ENCODE results near the gene LKAAEAR1. TPM values are rescaled to one million over a fixed set of nuclear protein-coding genes. Genes with fewer than 3 reads are reported as not detected.
A peak's percentile ranks its signal among the peaks of the same experiment; 100 is the strongest.

LKAAEAR1 gene
- total RNA-seq, 6 experiments from 2014 or later, result not detected

DNA sequence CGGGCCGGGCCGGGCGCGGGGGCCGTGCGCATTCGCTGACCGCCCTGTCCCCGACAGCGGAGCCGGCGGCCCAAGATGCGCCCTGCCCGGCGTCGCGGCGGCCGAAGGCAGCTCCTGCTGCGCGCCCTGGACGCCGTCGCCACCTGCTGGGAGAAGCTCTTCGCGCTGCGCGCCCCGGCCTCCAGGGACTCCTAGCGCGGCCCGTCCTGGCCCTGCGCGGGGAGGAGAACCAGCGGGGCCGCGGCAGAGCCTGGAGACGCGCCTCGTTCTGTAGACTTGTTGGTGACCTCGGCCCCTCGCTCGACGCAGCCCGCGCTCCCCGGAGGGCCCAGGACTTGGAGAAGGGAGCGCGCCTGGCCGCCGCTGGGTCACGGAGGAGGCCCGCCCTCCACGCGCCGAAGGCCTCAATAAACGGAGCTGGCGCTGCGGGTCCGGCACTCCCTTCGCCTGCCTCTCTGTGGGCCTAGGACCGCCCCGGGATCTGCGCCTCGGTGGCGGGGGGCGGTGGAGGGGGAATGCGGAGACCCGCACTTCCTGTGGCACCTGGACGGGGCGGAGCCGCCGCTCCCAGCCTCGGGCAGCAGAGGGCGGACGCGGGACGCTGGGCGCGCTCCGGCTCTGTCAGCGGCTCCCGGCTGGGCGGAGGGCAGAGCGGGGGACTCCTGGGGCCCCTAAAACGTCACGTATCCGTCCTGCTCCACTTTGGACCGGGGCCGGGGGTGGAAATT, 45.5 kb downstream of the LKAAEAR1 start:
- intact Hi-C loops (cut with DNase I), result no loop called here
- WGBS (ENCODE audit: insufficient coverage, low coverage, low lambda C conversion rate, missing lambda C conversion rate), result 0% methylated on average over 12 of the region's 91 CpGs
- Histone ChIP-seq H3K27me3 (peaks cover 0 to 11% of the 10 kb centered on the region in 2 donors), H3K9me3 (no peaks in the 10 kb centered on the region), H3K36me3 (no peaks in the 10 kb centered on the region), H3K27ac (peak overlapping the region; percentile 8 to 39 (median 15)), H3K4me3 (peak overlapping the region; percentile 57 to 62 (median 61)), H3K4me1 (peaks cover 0 to 7% (median 0%) of the 10 kb centered on the region in 4 donors)
- ATAC-seq, result peak; percentile 87 to 91 (median 88)
- TF ChIP-seq, protein P1, sequence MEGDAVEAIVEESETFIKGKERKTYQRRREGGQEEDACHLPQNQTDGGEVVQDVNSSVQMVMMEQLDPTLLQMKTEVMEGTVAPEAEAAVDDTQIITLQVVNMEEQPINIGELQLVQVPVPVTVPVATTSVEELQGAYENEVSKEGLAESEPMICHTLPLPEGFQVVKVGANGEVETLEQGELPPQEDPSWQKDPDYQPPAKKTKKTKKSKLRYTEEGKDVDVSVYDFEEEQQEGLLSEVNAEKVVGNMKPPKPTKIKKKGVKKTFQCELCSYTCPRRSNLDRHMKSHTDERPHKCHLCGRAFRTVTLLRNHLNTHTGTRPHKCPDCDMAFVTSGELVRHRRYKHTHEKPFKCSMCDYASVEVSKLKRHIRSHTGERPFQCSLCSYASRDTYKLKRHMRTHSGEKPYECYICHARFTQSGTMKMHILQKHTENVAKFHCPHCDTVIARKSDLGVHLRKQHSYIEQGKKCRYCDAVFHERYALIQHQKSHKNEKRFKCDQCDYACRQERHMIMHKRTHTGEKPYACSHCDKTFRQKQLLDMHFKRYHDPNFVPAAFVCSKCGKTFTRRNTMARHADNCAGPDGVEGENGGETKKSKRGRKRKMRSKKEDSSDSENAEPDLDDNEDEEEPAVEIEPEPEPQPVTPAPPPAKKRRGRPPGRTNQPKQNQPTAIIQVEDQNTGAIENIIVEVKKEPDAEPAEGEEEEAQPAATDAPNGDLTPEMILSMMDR (IDR thresholded peaks at IDR 0.05), result peak; percentile 58 to 66 (median 61)
- TF ChIP-seq POLR2A (IDR thresholded peaks at IDR 0.05), result no peak
- DNase-seq, result peak; percentile 82 to 88 (median 85)

DNA sequence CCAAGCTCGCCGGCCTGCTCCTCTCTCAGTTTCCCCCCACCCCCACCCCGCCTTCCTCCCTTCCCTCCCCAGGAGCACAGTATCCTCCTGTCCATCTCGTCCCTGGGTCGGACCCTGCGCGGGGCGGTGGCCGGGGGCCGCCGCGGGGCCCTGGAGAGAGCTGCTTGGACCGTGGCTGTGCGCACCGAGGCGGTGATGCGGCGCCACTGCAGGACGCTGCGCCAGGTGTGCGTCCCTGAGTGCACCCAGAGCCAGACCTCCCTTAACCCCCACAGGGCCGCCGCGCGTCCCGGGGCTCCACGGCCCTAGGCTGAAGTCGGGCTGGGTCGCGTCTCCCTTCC, 46.0 kb downstream of the LKAAEAR1 start:
- H3K27me3 ChIP-seq, result peaks cover 0 to 11% of the 10 kb centered on the region in 2 donors
- DNase-seq (peak in 1 of 3 donors; percentile 53), ATAC-seq (peak; percentile 7 to 43 (median 20))
- peaks cover 0 to 7% (median 0%) of the 10 kb centered on the region in 4 donors for H3K4me1 ChIP-seq
- H3K36me3 ChIP-seq, result peaks cover 0 to 1% (median 0%) of the 10 kb centered on the region in 4 donors
- H3K4me3 ChIP-seq, result peak overlapping the region in 2 of 3 donors; percentile 57 to 62
- WGBS (ENCODE audit: insufficient coverage, low coverage, low lambda C conversion rate, missing lambda C conversion rate), result 0% methylated on average over 3 of the region's 30 CpGs
- peak overlapping the region in 2 of 3 donors; percentile 8 to 39 for H3K27ac ChIP-seq
- no peaks in the 10 kb centered on the region for H3K9me3 ChIP-seq
- intact Hi-C loops (cut with DNase I), result no loop called here
- TF ChIP-seq, protein P1 (IDR thresholded peaks at IDR 0.05), result no peak
- TF ChIP-seq POLR2A (IDR thresholded peaks at IDR 0.05), result no peak

DNA sequence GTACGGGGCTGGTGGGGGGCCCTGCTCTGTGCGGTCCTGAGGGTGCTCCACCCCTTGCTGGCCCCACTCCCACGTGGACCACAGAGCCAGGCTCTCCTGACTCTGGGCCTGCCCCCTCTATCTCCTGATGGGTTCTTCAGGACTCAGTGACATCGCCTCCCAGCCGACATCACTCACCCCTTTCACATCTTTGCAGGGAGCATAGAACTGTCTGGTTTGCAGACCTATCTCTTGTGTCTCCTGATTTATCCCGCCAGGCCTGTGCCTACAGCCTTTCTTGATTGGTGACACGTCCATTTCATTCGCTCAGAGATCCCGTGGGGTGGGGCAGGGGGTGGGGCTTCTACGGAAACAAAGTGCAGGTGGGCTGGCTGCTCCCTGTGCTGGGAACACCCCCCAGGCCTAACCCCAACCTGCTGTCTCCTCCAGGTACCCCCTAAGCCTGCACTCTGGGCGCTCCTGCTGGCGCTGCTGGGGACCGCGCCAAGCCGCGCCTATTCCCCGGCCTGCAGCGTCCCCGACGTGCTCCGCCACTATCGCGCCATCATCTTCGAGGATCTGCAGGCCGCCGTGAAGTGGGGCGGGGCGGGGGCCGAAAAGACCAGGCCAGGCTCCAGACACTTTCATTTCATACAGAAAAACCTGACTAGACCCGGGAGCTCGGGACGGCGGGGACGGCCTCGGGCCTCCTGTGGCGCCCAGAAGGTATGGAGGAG, 46.5 kb downstream of the LKAAEAR1 start:
- no peak overlapping the region for H3K4me3 ChIP-seq
- H3K4me1 ChIP-seq, result peaks cover 0 to 7% (median 0%) of the 10 kb centered on the region in 4 donors
- WGBS (ENCODE audit: insufficient coverage, low coverage, low lambda C conversion rate, missing lambda C conversion rate), result 15% methylated on average over 16 of the region's 36 CpGs
- intact Hi-C loops (cut with DNase I), result no loop called here
- ATAC-seq (no peak), DNase-seq (no peak)
- no peak overlapping the region for H3K27ac ChIP-seq
- no peaks in the 10 kb centered on the region for H3K9me3 ChIP-seq
- TF ChIP-seq POLR2A (IDR thresholded peaks at IDR 0.05), result no peak
- TF ChIP-seq, protein P1 (IDR thresholded peaks at IDR 0.05), result no peak
- H3K27me3 ChIP-seq, result peaks cover 0 to 11% of the 10 kb centered on the region in 2 donors
- peaks cover 0 to 7% (median 0%) of the 10 kb centered on the region in 4 donors for H3K36me3 ChIP-seq

DNA sequence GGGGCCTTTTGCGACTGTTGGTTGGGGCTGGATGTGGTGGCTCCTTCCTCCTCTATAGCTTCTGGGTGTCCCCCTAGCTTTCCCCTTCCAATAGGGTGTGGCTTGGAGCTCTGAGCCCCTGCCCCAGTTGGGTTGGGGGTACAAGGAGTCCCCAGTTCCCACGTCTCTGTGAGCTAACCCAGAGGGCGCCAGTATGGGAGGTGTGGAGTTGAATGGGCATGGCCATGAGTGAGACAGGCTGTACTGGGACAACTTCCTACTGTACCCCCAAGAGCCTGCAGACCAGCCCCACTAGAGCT, 47.0 kb downstream of the LKAAEAR1 start:
- no peak for ATAC-seq
- WGBS (ENCODE audit: insufficient coverage, low coverage, low lambda C conversion rate, missing lambda C conversion rate), result 88% methylated on average over 2 of the region's 3 CpGs
- H3K4me1 ChIP-seq, result peaks cover 0 to 7% (median 0%) of the 10 kb centered on the region in 4 donors
- no peak overlapping the region for H3K4me3 ChIP-seq
- peaks cover 0 to 12% (median 2%) of the 10 kb centered on the region in 4 donors for H3K36me3 ChIP-seq
- no peak overlapping the region for H3K27ac ChIP-seq
- TF ChIP-seq POLR2A (IDR thresholded peaks at IDR 0.05), result no peak
- TF ChIP-seq, protein P1 (IDR thresholded peaks at IDR 0.05), result no peak
- peaks cover 0 to 9% of the 10 kb centered on the region in 2 donors for H3K27me3 ChIP-seq
- no peaks in the 10 kb centered on the region for H3K9me3 ChIP-seq
- intact Hi-C loops (cut with DNase I), result no loop called here
- no peak for DNase-seq
